A549 (cell line): ENCODE results near the gene PRAMEF13. TPM values are rescaled to one million over a fixed set of nuclear protein-coding genes. Genes with fewer than 3 reads are reported as not detected.
"Not testable (repeated sequence)": the region's sequence is repeated elsewhere in the genome, so short reads cannot be mapped to it uniquely, and the experiment has no call there.

Source experiments
- ATAC-seq, 2 experiments: fragments of 200-7000 bp in 1 of 2; fragments of >200 bp in 1 of 2; cut with Nextera tagmentation in 1 of 2; cut with Tn5 transposase in 1 of 2; 3 replicates each; pipeline versions ENCODE4 v1.8.0 to v1.9.1; 2018 to 2020; ENCODE audit warnings: mild to moderate bottlenecking in 1 of 2, moderate library complexity in 1 of 2
- CTCF ChIA-PET: fragments of 300-600 bp; sonication (Branson Sonifier 250); formaldehyde crosslinking; extraction: SDS; loops from one replicate; lab custom pipeline; 2021; ENCODE audit warnings: antibody characterized with exemption, inconsistent platforms; lab: Yijun Ruan, JAX
- POLR2A ChIA-PET: fragments of 350-600 bp; formaldehyde crosslinking; extraction: SDS; loops from one replicate; lab custom pipeline; 2021; ENCODE audit warnings: antibody characterized with exemption, inconsistent platforms; lab: Yijun Ruan, JAX
- DNase-seq, 2 experiments: peaks; one replicate each; pipeline versions ENCODE4 v3.0.0 to v3.0.0-alpha.2; 2011 to 2016; ENCODE audit warnings: low read depth in 1 of 2, low spot score in 1 of 2
- FAIRE-seq: peaks from 2 replicates; lab custom pipeline; 2011; peaks lifted over from hg19 to GRCh38; lab: Jason Lieb, UNC
- H3K27ac ChIP-seq, 2 experiments: fragments of >200 bp; sonication (Bioruptor Twin); formaldehyde crosslinking; 3 replicates each; pipeline ENCODE4 v1.5.1; 2016 to 2017
- H3K4me1 ChIP-seq: fragments of >200 bp; sonication (Bioruptor Twin); formaldehyde crosslinking; 3 replicates; pipeline ENCODE4 v1.6.1; 2016
- H3K4me2 ChIP-seq: fragments of >200 bp; sonication (Bioruptor Twin); formaldehyde crosslinking; 3 replicates; pipeline ENCODE4 v1.6.1; 2016
- H3K4me3 ChIP-seq: fragments of >200 bp; sonication (Bioruptor Twin); formaldehyde crosslinking; 3 replicates; pipeline ENCODE4 v1.5.1; 2016
- H3K9me3 ChIP-seq: fragments of >200 bp; sonication (Bioruptor Twin); formaldehyde crosslinking; 3 replicates; pipeline ENCODE4 v1.6.1; 2016
- WGBS: methylation state at CpG from one replicate; pipeline ENCODE4 v1.1.6; 2017; ENCODE audit errors: missing lambda C conversion rate; 5-methylcytosine and 5-hydroxymethylcytosine counted together
- polyA minus RNA-seq: library from RNA; depleted of rRNA, polyadenylated mRNA; stranded (reverse); fragments of >200 nt; gene quantifications from 2 replicates; pipeline ENCODE4 v1.2.3, GENCODE V29; 2011; rRNA and poly(A)+ RNA removed
- polyA plus RNA-seq, 4 experiments: library from polyadenylated mRNA; depleted of rRNA in 3 of 4; stranded (reverse); fragments of >200 nt; fragmentation: RNase III in 1 of 4; extraction: RNeasy Plus Mini Kit Qiagen cat#74134 plus additional on column Dnase treatment in 1 of 4; gene quantifications; 2 replicates in 3 of 4; 3 replicates in 1 of 4; pipeline ENCODE4 v1.2.3, GENCODE V29; 2011 to 2017

PRAMEF13 gene
- polyA plus RNA-seq (2011; rRNA removed) (not detected in 2 replicates), polyA plus RNA-seq (2017; fragmentation: RNase III; extraction: RNeasy Plus Mini Kit Qiagen cat#74134 plus additional on column Dnase treatment) (not detected in 3 replicates), polyA minus RNA-seq (not detected in 2 replicates)
- not detected in 2 replicates for polyA plus RNA-seq (2012; cell fraction: cytosol; rRNA removed)
- polyA plus RNA-seq (2012; cell fraction: nucleus; rRNA removed): not detected in 2 replicates

GRCh38 chr1:13201309-13201708 is at the start of gene PRAMEF13:
PRAMEF13 (minus strand) TSS chr1:13201409; CDS start chr1:13199589, 1,820 bp downstream.
- H3K4me1 ChIP-seq, DNase-seq, ATAC-seq, H3K27ac ChIP-seq, CTCF ChIA-PET, H3K4me3 ChIP-seq, H3K9me3 ChIP-seq, H3K4me2 ChIP-seq, FAIRE-seq, POLR2A ChIA-PET: not testable (repeated sequence)
- WGBS: 0% methylated on average over 4 of the region's 5 CpGs

GRCh38 chr1:13247122-13247521 is 45.9 kb upstream of the PRAMEF13 start:
- H3K4me2 ChIP-seq, H3K4me1 ChIP-seq, H3K27ac ChIP-seq, CTCF ChIA-PET, H3K9me3 ChIP-seq, H3K4me3 ChIP-seq, POLR2A ChIA-PET, FAIRE-seq, DNase-seq: not testable (repeated sequence)
- WGBS: 20% methylated on average over 6 of the region's 7 CpGs
- 0 out of 6 replicates have a peak, but pooled peaks of 1 of the 2 experiments have one; percentile 24 for ATAC-seq

- H3K4me3 ChIP-seq, FAIRE-seq, POLR2A ChIA-PET, DNase-seq, H3K9me3 ChIP-seq, H3K4me1 ChIP-seq, H3K27ac ChIP-seq, ATAC-seq, CTCF ChIA-PET, H3K4me2 ChIP-seq: not testable (repeated sequence)
- 16% methylated on average over 2 of the region's 2 CpGs for WGBS
Observed at GRCh38 chr1:13246554-13246871, 45.3 kb upstream of the PRAMEF13 start.

GRCh38 chr1:13245841-13246553 is 44.8 kb upstream of the PRAMEF13 start:
- ATAC-seq, H3K4me1 ChIP-seq, H3K9me3 ChIP-seq, H3K27ac ChIP-seq, H3K4me2 ChIP-seq, DNase-seq, POLR2A ChIA-PET, H3K4me3 ChIP-seq, FAIRE-seq, CTCF ChIA-PET: not testable (repeated sequence)
- WGBS: 0% methylated on average over 5 of the region's 5 CpGs

- H3K4me3 ChIP-seq, DNase-seq, H3K4me2 ChIP-seq, POLR2A ChIA-PET, H3K27ac ChIP-seq, H3K4me1 ChIP-seq, FAIRE-seq, H3K9me3 ChIP-seq, ATAC-seq: not testable (repeated sequence)
- 9% methylated on average over 9 of the region's 9 CpGs for WGBS
- CTCF ChIA-PET: interaction anchor here (0.6 to 1.1 kb wide), 2 partner anchors 16 to 716 kb away, joined by 3 read pairs; no protein-coding TSS in a partner anchor
Observed at GRCh38 chr1:13243536-13244263, 42.5 kb upstream of the PRAMEF13 start.

DNA sequence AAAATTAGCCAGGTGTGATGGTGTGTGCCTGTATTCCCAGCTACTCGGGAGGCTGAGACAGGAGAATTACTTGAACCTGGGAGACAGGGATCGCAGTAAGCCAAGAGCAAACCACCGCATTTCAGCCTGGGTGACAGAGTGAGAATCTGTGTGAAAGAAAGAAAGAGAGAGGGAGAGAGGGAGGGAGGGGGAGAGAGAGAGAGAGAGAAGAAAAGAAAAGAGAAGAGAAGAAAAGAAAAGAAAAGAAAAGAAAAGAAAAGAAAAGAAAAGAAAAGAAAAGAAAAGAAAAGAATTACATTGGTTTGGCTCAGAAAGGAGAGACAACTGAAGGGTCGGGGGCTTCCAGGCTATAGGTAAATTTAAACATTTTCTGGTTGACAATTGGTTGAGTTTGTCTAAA is 38.4 kb upstream of the PRAMEF13 start:
- H3K4me2 ChIP-seq, ATAC-seq, H3K27ac ChIP-seq, H3K9me3 ChIP-seq, H3K4me1 ChIP-seq, POLR2A ChIA-PET, CTCF ChIA-PET, H3K4me3 ChIP-seq, DNase-seq, FAIRE-seq: not testable (repeated sequence)
- 46% methylated on average over 4 of the region's 4 CpGs for whole genome bisulfite sequencing

GRCh38 chr1:13237572-13237971 is 36.4 kb upstream of the PRAMEF13 start:
- ATAC-seq, H3K4me1 ChIP-seq, POLR2A ChIA-PET, H3K4me2 ChIP-seq, H3K4me3 ChIP-seq, DNase-seq, CTCF ChIA-PET, H3K9me3 ChIP-seq, H3K27ac ChIP-seq, FAIRE-seq: not testable (repeated sequence)
- 7% methylated on average over 4 of the region's 4 CpGs for WGBS

DNA sequence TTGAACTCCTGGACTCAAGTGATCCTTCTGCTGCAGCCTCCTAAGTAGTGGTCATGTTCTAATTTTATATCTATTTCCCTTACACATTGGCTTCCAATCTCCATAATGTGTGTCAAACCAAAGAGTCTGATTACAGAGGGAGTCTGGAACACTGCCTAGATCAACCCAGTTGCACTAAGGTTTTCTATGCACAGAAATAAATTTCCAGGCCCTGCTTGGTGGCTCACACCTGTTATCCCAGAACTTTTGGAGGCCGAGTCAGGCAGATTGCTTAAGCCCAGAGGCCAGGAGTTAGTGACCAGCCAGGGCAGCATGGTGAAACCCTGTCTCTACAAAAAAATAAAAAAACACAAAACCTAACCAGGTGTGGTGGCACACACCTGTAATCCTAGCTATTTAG is 32.8 kb upstream of the PRAMEF13 start:
- ATAC-seq, H3K4me1 ChIP-seq, DNase-seq, H3K4me3 ChIP-seq, H3K27ac ChIP-seq, POLR2A ChIA-PET, FAIRE-seq, H3K4me2 ChIP-seq, H3K9me3 ChIP-seq, CTCF ChIA-PET: not testable (repeated sequence)
- WGBS: 0% methylated on average over 1 of the region's 1 CpG

DNA sequence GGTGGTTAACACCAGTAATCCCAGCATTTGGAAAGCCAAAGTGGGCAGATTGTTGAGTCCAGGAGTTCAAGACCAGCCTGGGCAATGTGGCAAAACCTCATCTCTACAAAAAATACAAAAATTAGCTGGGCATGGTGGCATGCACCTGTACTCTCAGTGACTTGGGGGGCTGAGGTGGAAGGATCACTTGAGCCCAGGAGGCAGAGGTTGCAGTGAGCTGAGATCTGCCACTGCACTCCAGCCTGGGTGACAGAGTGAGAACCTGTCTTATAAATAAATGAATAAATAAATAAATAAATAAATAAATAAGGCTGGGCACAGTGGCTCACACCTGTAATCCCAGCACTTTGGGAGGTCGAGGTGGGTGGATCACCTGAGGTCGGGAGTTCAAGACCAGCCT is 30.8 kb upstream of the PRAMEF13 start:
- ATAC-seq, H3K27ac ChIP-seq, H3K4me2 ChIP-seq, H3K4me1 ChIP-seq, H3K4me3 ChIP-seq, POLR2A ChIA-PET, CTCF ChIA-PET, FAIRE-seq, DNase-seq, H3K9me3 ChIP-seq: not testable (repeated sequence)
- WGBS: 2% methylated on average over 2 of the region's 2 CpGs

GRCh38 chr1:13231061-13231750 is 30.0 kb upstream of the PRAMEF13 start:
- FAIRE-seq, CTCF ChIA-PET, H3K9me3 ChIP-seq, H3K27ac ChIP-seq, ATAC-seq, H3K4me2 ChIP-seq, DNase-seq, H3K4me3 ChIP-seq, H3K4me1 ChIP-seq, POLR2A ChIA-PET: not testable (repeated sequence)
- 38% methylated on average over 7 of the region's 7 CpGs for whole genome bisulfite sequencing
